Omental fat pad (tissue), 4 donors: ENCODE data around the gene ANK2. TPM values are rescaled to one million over a fixed set of nuclear protein-coding genes. Genes with fewer than 3 reads are reported as not detected.

ENCODE experiments used
- ATAC-seq: fragments of 150-250 bp; one replicate; pipeline ENCODE4 v1.9.1; 2016; ENCODE audit warnings: mild to moderate bottlenecking, moderate library complexity; ENCODE audit not compliant: low FRiP score
- DNase-seq: peaks from one replicate; pipeline ENCODE4 v3.0.0-alpha.2; 2019; ENCODE audit warnings: low spot score
- CTCF ChIP-seq, 3 donors: fragments of 450-650 bp; IDR thresholded peaks; one replicate each; pipeline ENCODE4 v1.5.1; 2016 to 2017; ENCODE audit warnings: antibody characterized with exemption in 3 of 3, mild to moderate bottlenecking in 3 of 3, moderate library complexity in 2 of 3
- total RNA-seq, 4 donors: library from RNA; depleted of rRNA; stranded (reverse); fragments of >200 nt; gene quantifications; one replicate each; pipeline ENCODE4 v1.1.0, GENCODE V29; 2016

ANK2 gene
- total RNA-seq, 4 donors from 2014 or later, result 51.4 to 200 (median 84.9) TPM

- no peak for TF ChIP-seq CTCF (IDR thresholded peaks at IDR 0.05)
- no peak for DNase-seq
- no peak for ATAC-seq
These were observed 349.1 kb downstream of the ANK2 start for GRCh38 chr4:113398441-113399143.

- ATAC-seq (no peak), DNase-seq (no peak)
- TF ChIP-seq CTCF (IDR thresholded peaks at IDR 0.05), result no peak
These were observed 354.7 kb downstream of the ANK2 start for GRCh38 chr4:113404167-113404571.

DNA sequence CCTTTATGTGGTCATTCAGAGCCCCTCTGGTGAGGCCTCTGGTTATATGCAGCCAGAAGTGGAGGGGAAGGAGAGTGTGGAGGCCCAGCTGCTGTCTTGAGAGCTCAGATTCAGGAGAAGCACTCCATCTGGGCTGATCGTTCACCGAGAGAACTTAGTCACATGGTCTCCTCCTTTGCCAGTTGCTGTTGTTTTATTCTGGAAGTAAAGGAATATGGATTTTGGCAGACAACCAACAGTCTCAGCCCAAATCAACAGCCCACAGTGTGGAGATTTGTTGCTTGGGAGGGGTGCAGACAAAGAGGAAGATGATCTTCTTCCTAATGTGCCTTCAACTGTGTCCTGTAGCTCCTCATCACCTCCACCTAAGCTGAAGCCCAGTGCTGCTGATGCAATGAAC is 355.4 kb downstream of the ANK2 start:
- no peak for TF ChIP-seq CTCF (IDR thresholded peaks at IDR 0.05)
- no peak for DNase-seq
- ATAC-seq, result no peak

DNA sequence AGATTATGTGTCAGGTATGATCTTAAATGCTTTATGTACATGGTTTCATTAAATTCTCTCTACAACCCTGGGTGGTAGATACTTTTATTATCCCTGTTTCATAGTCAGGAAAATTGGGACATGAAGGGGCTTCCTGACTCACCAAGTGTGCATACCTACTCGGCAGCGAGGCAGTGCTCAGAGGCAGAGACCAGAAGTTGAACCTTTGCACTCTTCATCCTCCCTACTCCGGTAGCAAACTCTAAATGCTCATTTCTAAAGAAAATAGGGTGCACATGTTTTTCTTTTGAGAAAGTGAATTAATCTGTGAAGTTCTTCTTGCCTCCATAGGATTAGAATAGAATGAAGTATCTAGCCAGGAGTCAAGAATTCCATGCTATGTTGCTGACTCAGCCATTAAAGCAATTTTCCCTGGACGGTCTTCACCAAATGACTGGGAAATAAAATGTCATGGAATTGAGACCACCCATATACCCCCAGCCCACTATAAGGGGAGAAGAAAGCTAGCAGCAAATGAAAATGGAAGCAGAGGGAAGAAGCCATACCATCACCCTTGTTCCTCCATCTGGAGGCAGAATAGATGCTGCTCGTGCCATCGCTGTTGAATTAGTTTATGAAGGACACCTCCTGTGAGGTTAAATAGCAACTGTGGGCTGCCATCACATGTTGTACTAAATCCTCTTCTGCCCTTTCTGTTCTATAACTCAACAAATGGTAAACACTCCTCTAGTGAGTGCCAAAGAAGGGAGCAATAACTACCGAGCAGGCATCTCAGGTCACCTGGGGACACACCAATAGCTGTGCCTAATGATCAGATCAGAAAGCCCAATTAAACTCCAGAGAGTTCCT is 356.6 kb downstream of the ANK2 start:
- TF ChIP-seq CTCF (IDR thresholded peaks at IDR 0.05), result no peak
- DNase-seq, result no peak
- no peak for ATAC-seq

DNA sequence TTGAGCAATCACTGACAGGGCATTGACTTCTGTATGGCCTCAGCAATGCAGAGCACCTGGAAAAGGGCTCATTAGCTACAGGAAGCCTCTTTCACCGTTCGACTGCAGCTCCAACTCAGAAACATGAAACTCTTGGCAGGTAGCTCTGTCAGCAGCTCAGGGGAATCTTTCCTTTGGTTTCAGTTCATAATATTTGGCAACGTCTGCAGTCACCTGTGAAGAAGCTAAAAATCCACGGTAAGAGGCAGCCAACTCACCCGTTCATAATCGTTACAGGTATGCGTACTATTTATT is 357.2 kb downstream of the ANK2 start:
- no peak for TF ChIP-seq CTCF (IDR thresholded peaks at IDR 0.05)
- ATAC-seq (no peak), DNase-seq (no peak)

DNA sequence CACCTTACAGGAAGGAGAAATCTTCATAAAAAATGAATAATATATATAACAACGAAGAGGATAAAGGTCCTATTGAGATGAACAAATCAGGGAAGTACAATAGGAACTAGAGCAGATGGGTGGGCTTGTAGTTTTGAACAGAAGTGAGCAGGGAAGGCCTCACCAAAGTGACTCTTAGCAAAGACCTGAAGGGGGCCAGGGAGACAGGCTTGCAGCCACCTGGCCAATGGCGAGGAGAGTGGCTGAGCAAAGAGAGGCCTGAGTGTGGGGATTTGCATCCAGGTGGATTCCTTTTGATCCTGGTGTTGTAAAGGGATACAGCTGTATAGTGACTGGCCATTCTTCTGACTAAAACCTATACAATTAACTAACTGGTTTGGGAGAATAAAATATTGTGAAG is 358.0 kb downstream of the ANK2 start:
- no peak for DNase-seq
- ATAC-seq, result no peak
- TF ChIP-seq CTCF (IDR thresholded peaks at IDR 0.05), result no peak

- no peak for TF ChIP-seq CTCF (IDR thresholded peaks at IDR 0.05)
- DNase-seq (no peak), ATAC-seq (no peak)
These were observed 359.7 kb downstream of the ANK2 start for GRCh38 chr4:113409181-113409580.
